Gastrocnemius medialis (tissue), 4 donors: Measurements from ENCODE around the gene NOS2. TPM values are rescaled to one million over a fixed set of nuclear protein-coding genes. Genes with fewer than 3 reads are reported as not detected.
"Not testable (repeated sequence)": the region's sequence is repeated elsewhere in the genome, so short reads cannot be mapped to it uniquely, and the experiment has no call there.

Source experiments
- ATAC-seq, 2 donors: fragments of 150-250 bp; one replicate each; pipeline ENCODE4 v1.9.1; 2016
- DNase-seq, 2 donors: peaks; one replicate each; pipeline ENCODE4 v3.0.0-alpha.2; 2019
- H3K27ac ChIP-seq, 4 donors: fragments of 200-600 bp; sonication (generic); 1 replicate in 1 of 4; 2 replicates in 3 of 4; pipeline ENCODE4 v1.5.1; 2016 to 2018; ENCODE audit warnings: mild to moderate bottlenecking in 2 of 4, moderate library complexity in 1 of 4
- H3K27me3 ChIP-seq, 3 donors: fragments of 200-600 bp; sonication (generic) in 2 of 3; 1 replicate in 1 of 3; 2 replicates in 2 of 3; pipeline versions ENCODE4 v1.5.1 to v1.6.0; 2016 to 2019; ENCODE audit warnings: mild to moderate bottlenecking in 1 of 3, moderate library complexity in 1 of 3
- H3K36me3 ChIP-seq, 2 donors: fragments of 200-600 bp; sonication (generic) in 1 of 2; one replicate each; pipeline ENCODE4 v1.5.1; 2017 to 2018
- H3K4me1 ChIP-seq, 2 donors: fragments of 200-600 bp; sonication (generic) in 1 of 2; one replicate each; pipeline ENCODE4 v1.5.1; 2016 to 2017; ENCODE audit warnings: mild to moderate bottlenecking in 2 of 2
- H3K4me3 ChIP-seq, 4 donors: fragments of 200-600 bp; sonication (generic) in 3 of 4; 1 replicate in 1 of 4; 2 replicates in 3 of 4; pipeline ENCODE4 v1.5.1; 2016 to 2019; ENCODE audit warnings: mild to moderate bottlenecking in 2 of 4
- H3K9me3 ChIP-seq, 3 donors: fragments of 200-600 bp; sonication (generic) in 2 of 3; 1 replicate in 1 of 3; 2 replicates in 2 of 3; pipeline ENCODE4 v1.5.1; 2016 to 2019
- POLR2A ChIP-seq, 2 donors: fragments of 450-650 bp; IDR thresholded peaks; one replicate each; pipeline ENCODE4 v1.6.1; 2017; ENCODE audit warnings: antibody characterized with exemption in 2 of 2, mild to moderate bottlenecking in 2 of 2, moderate library complexity in 2 of 2
- in situ Hi-C, 4 donors: fragments of 200-750 bp; cut with MboI; loops; one replicate each; pipeline versions ENCODE4 v1.15.0 to v1.8.0; 2017; ENCODE audit warnings: low sequenced_read_pairs in 4 of 4
- intact Hi-C: fragments of 100-400 bp; cut with DNase I; formaldehyde crosslinking; loops from one replicate; pipeline ENCODE4 v1.15.1; 2023; ENCODE audit warnings: low total_unique reads
- total RNA-seq, 4 donors: library from RNA; depleted of rRNA; stranded (reverse); fragments of >200 nt; gene quantifications; one replicate each; pipeline versions ENCODE4 v1.1.0 to v1.2.3, GENCODE V29; 2016
- TF ChIP-seq, protein P1 (sequence below), 5 experiments: fragments of 450-650 bp in 3 of 5; fragments of 200-600 bp in 2 of 5; sonication (generic) in 2 of 5; IDR thresholded peaks in 4 of 5; conservative IDR thresholded peaks in 1 of 5; 1 replicate in 4 of 5; 2 replicates in 1 of 5; pipeline ENCODE4 v1.5.1; 2016 to 2019; ENCODE audit warnings: antibody characterized with exemption in 5 of 5, mild to moderate bottlenecking in 3 of 5, moderate library complexity in 3 of 5

NOS2 gene
- total RNA-seq, 4 donors from 2014 or later: 0.07 to 0.68 (median 0.31) TPM; not detected in 1

- no peak overlapping the region for H3K4me3 ChIP-seq
- no peaks in the 10 kb centered on the region for H3K36me3 ChIP-seq
- in situ Hi-C loops: loop anchor here in 2 of 4 donors (10.0 to 25.0 kb wide), 2 partner anchors 92 to 130 kb away; no protein-coding TSS in a partner anchor
- no peaks in the 10 kb centered on the region for H3K4me1 ChIP-seq
- no peak for TF ChIP-seq POLR2A (IDR thresholded peaks at IDR 0.05)
- H3K9me3 ChIP-seq: no peaks in the 10 kb centered on the region
- intact Hi-C loops: no loop called here
- H3K27me3 ChIP-seq: no peaks in the 10 kb centered on the region
- ATAC-seq (no peak), DNase-seq (no peak)
- H3K27ac ChIP-seq: no peak overlapping the region
Observed at GRCh38 chr17:27754549-27754948, 45.8 kb downstream of the NOS2 start.

DNA sequence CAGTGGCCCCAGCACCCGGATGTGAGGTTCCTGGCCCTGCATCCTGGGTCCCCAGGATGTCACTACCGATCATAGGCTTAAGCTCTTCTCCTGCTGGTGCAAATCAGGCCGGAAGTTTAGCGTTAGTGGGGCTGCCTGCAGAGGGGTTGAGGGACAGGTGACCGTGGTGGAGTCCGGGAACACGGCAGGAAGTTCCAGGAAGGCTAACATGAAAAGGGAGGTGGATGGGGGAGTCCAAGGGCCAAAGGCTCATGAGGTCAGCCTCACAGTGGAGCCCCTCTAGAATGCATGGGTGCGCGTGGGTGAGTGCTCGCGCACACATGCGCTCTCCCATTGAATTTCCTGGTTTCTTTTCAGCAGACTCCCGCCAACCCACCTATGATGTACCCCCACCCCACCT is 46.6 kb downstream of the NOS2 start:
- ATAC-seq, DNase-seq, H3K4me1 ChIP-seq, intact Hi-C loops, H3K27me3 ChIP-seq, H3K9me3 ChIP-seq, H3K4me3 ChIP-seq, H3K36me3 ChIP-seq, H3K27ac ChIP-seq: not testable (repeated sequence)
- in situ Hi-C loops: loop anchor here in 2 of 4 donors (10.0 to 25.0 kb wide), 2 partner anchors 91 to 131 kb away; no protein-coding TSS in a partner anchor

GRCh38 chr17:27752831-27753619 is 47.3 kb downstream of the NOS2 start:
- intact Hi-C loops, H3K4me3 ChIP-seq, H3K9me3 ChIP-seq, H3K4me1 ChIP-seq, H3K27ac ChIP-seq, H3K27me3 ChIP-seq, DNase-seq, H3K36me3 ChIP-seq: not testable (repeated sequence)
- ATAC-seq: peak in 1 of 2 donors; percentile 31
- in situ Hi-C loops: loop anchor here in 2 of 4 donors (10.0 to 25.0 kb wide), 2 partner anchors 91 to 132 kb away; no protein-coding TSS in a partner anchor

DNA sequence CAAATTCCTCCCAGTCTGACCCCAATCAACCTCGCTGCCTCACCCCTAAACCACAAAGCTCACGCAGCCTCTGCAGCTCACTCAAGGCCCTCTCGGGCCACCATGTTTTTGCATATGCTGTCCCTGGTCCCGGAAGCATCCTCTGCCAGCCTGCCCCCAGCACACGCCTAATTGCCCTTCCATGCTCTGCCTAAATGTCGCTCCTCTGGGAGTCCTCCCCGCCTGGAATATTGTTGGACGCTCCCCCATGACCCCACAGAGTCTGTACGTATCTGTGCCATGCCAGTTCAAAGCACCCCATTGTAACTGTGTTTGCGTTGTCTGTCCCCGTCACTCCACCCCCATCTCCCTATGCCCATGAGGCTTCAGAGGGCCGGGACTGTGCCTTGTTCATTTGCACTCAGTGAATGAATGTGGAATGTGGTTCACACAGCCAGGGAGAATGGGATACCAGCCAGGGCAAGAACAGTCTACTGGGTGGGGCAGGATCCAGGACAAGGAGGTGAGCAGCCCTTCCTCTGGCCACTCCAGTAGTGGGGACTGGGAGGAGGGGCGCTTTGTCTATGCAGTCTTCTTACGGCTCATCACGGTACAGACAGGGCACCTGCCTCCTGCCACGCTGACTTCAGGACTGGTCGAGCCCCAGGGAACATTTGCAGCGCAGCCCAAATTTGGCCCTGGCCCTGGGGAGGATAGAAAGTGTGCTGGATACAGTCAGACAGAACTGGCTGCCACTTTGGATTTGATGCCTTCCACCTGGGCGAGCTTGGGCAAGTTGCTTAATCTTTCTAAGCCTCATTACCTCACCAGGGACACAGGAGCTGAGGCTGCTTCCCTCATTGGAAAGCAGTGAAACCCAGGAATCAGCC is 48.5 kb downstream of the NOS2 start:
- H3K36me3 ChIP-seq: no peaks in the 10 kb centered on the region
- in situ Hi-C loops: loop anchor here in 2 of 4 donors (10.0 to 25.0 kb wide), 2 partner anchors 90 to 133 kb away; no protein-coding TSS in a partner anchor
- intact Hi-C loops: no loop called here

GRCh38 chr17:27751166-27751565 is 49.2 kb downstream of the NOS2 start:
- intact Hi-C loops (no loop called here), in situ Hi-C loops (loop anchor here in 2 of 4 donors (10.0 to 25.0 kb wide), 2 partner anchors 89 to 134 kb away; no protein-coding TSS in a partner anchor)
- Histone ChIP-seq H3K4me1 (no peaks in the 10 kb centered on the region), H3K4me3 (no peak overlapping the region), H3K27me3 (no peaks in the 10 kb centered on the region), H3K9me3 (no peaks in the 10 kb centered on the region), H3K36me3 (no peaks in the 10 kb centered on the region), H3K27ac (no peak overlapping the region)
- DNase-seq (no peak), ATAC-seq (no peak)
- TF ChIP-seq, protein P1, sequence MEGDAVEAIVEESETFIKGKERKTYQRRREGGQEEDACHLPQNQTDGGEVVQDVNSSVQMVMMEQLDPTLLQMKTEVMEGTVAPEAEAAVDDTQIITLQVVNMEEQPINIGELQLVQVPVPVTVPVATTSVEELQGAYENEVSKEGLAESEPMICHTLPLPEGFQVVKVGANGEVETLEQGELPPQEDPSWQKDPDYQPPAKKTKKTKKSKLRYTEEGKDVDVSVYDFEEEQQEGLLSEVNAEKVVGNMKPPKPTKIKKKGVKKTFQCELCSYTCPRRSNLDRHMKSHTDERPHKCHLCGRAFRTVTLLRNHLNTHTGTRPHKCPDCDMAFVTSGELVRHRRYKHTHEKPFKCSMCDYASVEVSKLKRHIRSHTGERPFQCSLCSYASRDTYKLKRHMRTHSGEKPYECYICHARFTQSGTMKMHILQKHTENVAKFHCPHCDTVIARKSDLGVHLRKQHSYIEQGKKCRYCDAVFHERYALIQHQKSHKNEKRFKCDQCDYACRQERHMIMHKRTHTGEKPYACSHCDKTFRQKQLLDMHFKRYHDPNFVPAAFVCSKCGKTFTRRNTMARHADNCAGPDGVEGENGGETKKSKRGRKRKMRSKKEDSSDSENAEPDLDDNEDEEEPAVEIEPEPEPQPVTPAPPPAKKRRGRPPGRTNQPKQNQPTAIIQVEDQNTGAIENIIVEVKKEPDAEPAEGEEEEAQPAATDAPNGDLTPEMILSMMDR (IDR thresholded peaks at IDR 0.05 in 4 of 5, conservative IDR thresholded peaks at IDR 0.05 in 1 of 5): no peak
- no peak for TF ChIP-seq POLR2A (IDR thresholded peaks at IDR 0.05)

More for the DNA sequence above, 48.5 kb downstream of the NOS2 start:
- ATAC-seq (peak in 1 of 2 donors; percentile 58), DNase-seq (no peak)
- Histone ChIP-seq H3K4me3 (no peak overlapping the region), H3K27me3 (no peaks in the 10 kb centered on the region), H3K27ac (no peak overlapping the region), H3K4me1 (no peaks in the 10 kb centered on the region), H3K9me3 (no peaks in the 10 kb centered on the region)
- TF ChIP-seq, protein P1 (IDR thresholded peaks at IDR 0.05 in 4 of 5, conservative IDR thresholded peaks at IDR 0.05 in 1 of 5): no peak
- no peak for TF ChIP-seq POLR2A (IDR thresholded peaks at IDR 0.05)

DNA sequence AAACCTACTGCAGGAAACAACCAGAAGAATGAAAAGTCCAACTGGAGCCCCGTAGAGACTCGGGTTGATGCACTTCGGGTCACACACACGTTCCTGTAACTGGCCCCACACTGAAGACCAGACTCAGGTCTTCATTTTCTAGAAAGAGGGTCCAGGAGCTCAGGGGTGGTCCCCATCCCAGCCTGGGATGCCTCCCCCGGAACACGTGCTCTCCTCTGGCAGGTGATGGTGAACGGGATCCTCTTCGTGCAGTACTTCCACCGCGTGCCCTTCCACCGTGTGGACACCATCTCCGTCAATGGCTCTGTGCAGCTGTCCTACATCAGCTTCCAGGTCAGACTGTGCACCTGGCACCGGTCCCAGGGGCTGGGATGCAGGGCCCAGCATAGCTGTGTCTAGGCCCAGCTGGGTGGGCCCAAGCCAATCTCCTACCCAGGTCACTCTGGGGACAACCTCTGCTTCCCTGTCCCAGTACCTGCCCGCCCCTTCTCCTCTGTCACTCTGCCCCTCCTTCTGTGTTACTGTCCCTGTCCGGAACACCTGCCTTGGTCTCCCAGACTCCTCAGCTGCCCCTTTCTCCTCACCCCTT is 50.7 kb downstream of the NOS2 start:
- H3K9me3 ChIP-seq, H3K36me3 ChIP-seq, H3K4me3 ChIP-seq, intact Hi-C loops, ATAC-seq, H3K27ac ChIP-seq, H3K4me1 ChIP-seq, DNase-seq, H3K27me3 ChIP-seq: not testable (repeated sequence)
- in situ Hi-C loops: loop anchor here in 2 of 4 donors (10.0 to 25.0 kb wide), 2 partner anchors 87 to 135 kb away; no protein-coding TSS in a partner anchor
